Loucy (cell line): ENCODE measurements around the gene MYOD1.

Source experiments
- CTCF ChIP-seq: fragments of 200-600 bp; sonication (generic); conservative IDR thresholded peaks from 2 replicates; pipeline ENCODE4 v1.5.1; 2014; ENCODE audit warnings: mild to moderate bottlenecking, antibody characterized with exemption, low read length
- EZH2phosphoT487 ChIP-seq: fragments of 200-600 bp; IDR thresholded peaks from 2 replicates; pipeline ENCODE4 v1.6.1; 2018; ENCODE audit warnings: antibody characterized with exemption, mild to moderate bottlenecking, moderate library complexity, borderline replicate concordance

GRCh38 chr11:17697175-17697949 is 22.0 kb upstream of the MYOD1 start:
- TF ChIP-seq CTCF: no peak
- no peak for TF ChIP-seq EZH2phosphoT487
